NOMO-1 treated with dmso at 0.1 percent for 144 hours (cell line): Measurements from ENCODE around the gene SLC39A3.

ENCODE experiments used
- DNase-seq: peaks from one replicate; lab custom pipeline; 2025; ENCODE audit not compliant: unreplicated experiment; lab: John Stamatoyannopoulos, UW

SLC39A3 gene

DNA sequence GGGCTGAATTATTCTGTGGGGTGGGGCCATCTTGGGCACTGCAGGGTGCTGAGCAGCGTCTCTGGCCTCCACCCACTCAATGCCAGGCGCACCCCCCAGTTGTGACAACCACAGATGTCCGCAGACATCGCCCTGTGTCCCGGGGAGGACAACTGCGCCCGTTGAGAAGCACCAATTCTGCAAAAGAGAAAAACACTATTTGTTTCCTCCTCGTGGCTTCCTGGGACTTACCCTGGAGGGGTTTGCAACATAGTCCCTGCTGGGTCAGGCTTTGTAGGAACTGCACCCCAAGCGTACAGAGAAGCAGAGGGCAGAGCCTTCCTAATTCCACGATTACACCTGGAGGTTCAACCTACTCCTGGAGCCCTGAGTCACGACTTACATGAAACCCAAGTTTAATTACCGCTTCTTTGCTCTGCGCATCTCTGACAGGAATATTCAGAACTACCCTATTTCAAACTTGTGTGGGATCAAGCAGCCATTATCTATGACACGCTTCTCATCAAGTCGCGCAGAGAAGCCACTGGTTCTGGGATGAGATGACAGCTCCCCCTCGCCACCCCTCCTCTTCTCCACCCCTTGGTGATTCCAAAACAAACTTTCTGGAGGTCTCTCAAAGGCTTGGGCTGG lies 11.1 kb upstream of the SLC39A3 start:
- DNase-seq: no peak

DNA sequence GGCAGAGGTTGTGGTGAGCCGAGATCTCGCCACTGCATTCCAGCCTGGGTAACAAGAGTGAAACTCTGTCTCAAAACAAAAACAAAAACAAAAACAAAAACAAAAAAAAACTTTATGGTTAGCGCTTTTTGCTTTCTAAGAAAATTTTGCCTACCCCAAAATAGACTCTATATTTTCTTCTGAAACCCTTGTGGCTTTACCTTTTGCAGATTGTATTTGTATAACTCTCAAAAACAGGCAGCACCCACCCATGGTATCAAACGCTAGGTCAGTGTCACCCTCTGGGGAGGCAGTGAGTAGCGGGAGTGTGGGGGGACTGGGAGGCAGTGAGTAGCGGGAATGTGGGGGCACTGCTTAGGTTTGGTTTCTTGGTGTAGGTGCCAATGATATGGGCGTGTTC lies 7.5 kb upstream of the SLC39A3 start:
- DNase-seq: no peak

DNA sequence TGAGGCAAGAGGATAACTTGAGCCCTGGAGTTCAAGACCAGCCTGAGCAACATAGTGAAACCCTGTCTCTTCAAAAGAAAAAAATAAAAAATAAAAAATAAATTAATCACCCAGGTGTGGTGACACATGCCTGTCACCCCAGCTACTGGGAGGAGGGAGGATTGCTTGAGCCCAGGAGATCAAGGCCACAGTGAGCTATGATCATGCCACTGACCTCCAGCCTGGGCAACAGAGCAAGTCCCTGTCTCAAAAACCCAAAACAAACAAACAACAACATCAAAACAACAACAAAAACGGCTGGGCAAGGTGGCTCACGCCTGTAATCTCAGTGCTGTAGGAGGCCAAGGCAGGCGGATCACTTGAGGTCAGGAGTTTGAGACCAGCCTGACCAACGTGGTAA lies 4.3 kb upstream of the SLC39A3 start:
- DNase-seq: no peak

DNA sequence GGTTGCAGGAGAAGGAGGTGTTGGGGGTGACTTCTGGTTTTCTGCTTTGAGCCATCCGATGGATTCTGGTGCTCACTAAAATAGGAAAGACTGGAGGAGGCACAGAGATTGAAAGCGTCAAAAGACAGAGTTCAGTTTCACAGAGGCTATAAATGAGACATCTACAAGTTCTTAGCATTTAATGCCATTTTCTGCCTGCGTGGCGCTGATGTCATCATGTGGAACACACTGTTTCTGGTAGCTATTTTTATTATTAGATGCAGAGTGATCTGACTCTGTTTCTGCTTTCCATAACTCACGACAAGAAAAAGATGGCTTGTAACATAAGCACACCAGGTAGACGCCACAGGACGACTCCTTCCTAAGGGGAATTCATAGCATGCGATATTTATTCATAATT lies 3.3 kb upstream of the SLC39A3 start:
- no peak for DNase-seq

DNA sequence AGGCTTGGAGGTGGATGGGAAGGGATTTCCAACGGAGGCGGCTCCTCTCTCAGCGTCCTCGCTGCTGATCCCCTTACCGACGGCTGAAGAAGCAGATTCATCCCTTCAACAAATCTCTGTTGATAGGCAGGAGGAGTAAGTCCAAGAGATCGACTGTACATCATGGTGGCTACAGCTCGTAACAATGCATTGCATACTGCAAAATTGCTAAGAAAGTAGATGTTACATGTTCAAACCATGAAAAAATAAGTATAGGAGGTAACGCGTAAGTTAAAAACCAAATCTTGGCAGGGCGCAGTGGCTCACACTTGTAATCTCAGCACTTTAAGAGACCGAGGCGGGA lies 468 bp upstream of the SLC39A3 start:
- no peak for DNase-seq

DNA sequence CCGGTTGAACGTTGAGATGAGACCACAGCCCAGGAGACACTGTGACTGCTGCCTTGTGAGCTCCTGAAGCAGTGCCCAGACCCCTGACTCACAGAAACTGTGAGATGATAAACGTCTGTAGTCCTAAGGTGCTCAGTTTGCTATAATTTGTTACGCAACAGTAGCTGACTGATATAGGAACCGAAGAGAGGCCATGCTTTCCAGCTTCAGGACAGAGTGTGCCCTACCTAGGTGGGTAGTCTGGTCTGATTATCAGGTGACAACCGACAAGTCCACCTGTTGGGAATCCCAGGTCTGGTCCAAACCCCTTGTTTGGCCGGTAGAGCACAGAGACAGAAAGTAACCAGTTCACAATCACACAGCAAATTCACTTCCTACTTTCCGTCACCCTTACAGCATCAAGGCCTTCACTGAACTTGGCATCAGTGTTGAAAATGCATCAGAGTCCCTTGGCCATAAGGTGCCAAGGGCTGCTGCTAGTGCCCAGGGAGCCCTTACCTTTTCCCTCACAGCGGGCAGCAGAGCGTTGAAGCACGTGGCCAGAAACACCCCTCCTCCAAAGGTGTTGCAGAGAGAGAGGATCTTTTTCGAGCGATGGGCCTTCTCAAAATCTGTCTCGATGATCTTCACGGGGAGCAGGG lies 3.1 kb downstream of the SLC39A3 start:
- no peak for DNase-seq

DNA sequence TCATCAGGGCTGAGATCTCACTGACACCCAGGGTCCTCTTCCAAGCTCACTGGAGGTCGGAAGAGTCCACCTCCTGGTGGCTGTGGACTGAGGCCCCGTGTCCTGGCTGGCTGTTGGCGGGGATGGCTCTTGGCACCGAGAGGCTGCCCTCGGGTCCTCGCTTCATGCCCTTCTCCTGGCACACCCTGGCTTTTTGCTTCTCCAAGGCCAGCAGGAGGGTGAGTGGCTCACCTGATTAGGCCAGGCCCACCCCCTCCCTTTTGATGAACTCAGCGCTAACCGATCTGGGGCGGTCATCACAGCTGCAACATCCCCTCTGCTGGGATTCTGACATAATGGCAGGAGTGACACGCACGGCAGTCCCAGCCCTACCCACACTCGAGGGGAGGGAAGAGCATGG lies 4.4 kb downstream of the SLC39A3 start:
- DNase-seq: no peak

DNA sequence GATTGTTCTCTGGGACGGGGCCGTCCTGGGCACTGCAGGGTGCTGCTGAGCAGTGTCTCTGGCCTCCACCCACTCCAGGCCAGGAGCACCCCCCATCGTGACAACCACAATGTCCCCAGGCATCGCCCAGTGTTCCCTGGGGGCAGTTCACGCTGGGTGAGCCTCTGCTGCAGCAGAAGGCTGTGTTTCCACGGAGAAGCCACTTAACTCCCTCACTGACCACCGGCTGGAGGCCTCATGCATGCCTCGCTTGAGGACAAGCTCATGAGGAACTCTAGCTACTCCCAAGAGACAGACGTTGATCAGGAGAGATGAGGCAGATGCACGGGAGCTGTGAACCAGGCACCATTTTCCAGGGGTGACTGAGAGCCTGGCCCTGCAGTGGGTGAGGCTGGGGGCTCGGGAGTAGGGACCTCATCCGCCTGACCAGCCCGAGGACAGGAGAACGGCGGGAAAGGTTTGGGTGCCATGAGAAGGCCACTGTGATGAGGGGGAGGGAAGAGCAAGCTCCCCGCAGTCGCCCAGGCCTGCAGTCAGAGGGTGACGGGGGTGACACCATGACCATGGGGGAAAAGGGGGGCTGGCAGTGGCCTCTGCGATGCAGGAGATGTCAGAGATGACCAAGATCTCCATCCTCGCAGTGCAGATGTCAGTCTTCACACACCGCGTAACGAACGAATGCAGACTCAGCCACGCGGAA lies 5.1 kb downstream of the SLC39A3 start:
- DNase-seq: no peak

DNA sequence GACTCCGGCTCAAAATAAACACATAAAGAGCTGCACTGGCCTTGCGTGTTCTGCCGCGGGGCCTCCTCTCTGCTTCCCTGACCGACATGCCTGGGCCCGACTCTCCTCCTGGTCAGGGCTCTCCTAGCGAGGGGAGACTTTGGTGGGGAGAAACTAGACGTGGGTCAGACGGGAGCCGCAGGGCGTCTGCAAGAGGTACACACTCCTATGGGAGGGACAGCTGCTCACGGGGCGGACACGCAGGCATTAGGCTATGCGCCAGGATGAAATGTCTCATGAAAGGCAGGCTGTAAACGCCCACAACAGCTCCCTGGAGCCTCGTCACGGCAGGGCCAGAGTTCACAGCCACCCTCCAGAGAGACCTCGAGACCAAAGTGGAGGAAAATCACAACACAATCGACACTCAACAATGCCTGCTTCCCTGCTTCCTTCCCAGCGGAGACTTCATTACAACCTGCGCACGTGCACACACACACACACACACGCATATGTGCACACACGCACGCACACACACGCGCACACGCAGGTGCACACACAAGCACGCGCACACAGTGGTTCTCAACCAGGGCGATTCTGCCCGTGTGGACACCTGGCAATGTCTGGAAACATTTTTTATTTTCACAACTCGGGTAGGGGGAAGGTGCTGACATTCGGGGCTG lies 5.8 kb downstream of the SLC39A3 start:
- DNase-seq: no peak

DNA sequence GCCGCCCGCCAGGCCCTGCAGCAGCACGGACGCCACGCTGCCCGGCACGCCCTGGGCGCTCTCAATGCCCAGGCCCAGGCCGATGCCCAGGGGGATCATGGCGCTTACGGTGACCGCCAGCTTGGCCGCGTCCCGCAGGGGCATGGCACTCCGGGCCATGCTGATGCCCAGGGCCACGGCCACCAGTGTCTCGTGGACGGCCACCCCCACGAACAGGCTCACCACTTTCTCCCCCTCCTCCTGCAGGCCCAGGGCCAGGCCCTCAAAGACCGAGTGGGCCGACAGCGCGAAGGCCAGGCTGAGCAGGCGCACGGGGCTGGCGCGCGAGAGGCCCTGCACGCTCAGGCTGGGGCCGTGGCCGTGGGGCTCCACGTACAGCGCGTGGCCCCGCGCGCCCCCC lies 6.9 kb downstream of the SLC39A3 start:
- no peak for DNase-seq

DNA sequence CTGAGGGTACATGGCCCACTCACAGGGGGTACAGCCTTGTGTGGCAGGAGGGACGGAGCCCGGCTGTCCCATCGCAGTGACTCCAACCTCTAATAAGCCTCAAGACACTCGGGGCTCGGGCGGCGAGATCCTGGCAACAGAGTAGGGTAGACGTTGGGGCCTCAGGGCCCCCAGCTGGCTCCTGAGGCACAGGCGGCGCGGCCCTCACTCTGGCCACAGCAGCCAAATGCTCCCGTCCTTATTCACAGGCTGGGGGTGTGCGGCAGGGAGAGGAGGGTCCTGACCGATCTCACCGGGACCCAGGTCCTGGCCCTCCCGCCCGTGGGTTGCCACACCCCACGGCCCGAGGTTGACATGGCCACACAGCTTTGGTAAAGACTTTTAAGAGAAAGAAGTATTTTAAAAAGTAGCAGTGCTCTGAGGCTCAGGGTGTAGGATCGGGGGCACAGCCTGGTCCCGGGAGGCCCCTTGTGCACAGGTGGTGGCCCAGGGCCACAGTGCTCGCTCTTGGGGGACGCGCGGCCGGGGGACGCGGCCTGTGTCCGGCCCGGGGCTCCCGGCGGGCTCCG lies 7.6 kb downstream of the SLC39A3 start:
- DNase-seq: no peak

DNA sequence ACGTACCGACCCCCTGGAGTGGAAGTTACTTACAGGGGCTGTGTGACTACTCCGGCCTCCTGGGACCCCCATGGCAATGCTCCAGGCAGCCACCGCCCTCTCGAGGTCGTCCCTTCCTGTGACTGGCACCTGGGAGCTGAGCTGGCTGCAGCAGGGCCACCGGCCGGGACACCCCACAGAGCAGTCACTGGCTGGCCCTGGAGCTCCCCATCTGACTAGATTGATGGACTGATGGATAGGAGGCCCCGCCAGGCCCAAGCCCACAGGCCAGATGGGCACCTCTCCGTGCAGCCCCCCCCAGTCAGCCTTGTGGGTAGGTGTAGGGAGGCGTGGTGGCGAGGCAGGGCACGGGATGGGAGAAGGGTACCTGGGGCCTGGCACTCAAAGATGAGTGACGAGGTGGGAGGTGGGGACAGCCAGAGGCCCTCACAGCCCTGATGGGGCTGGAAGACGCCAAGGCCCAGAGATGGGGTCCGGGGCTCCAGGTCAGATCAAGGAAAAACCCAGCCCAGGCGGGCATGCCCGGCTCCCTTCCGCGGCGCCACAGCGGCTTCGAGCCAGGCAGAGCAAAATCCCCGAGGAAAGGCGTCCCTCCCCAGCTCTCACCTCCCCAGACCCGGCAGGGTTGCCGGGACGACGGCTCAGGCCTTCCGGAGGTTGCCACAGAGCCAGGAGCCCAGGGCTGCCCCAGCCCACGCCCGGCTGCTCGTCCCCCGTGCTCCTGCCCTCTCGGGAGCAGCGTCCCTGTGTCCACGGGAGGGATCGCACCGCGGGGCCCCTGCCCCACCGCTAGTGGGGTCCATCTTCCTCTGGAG lies 8.4 kb downstream of the SLC39A3 start:
- no peak for DNase-seq

DNA sequence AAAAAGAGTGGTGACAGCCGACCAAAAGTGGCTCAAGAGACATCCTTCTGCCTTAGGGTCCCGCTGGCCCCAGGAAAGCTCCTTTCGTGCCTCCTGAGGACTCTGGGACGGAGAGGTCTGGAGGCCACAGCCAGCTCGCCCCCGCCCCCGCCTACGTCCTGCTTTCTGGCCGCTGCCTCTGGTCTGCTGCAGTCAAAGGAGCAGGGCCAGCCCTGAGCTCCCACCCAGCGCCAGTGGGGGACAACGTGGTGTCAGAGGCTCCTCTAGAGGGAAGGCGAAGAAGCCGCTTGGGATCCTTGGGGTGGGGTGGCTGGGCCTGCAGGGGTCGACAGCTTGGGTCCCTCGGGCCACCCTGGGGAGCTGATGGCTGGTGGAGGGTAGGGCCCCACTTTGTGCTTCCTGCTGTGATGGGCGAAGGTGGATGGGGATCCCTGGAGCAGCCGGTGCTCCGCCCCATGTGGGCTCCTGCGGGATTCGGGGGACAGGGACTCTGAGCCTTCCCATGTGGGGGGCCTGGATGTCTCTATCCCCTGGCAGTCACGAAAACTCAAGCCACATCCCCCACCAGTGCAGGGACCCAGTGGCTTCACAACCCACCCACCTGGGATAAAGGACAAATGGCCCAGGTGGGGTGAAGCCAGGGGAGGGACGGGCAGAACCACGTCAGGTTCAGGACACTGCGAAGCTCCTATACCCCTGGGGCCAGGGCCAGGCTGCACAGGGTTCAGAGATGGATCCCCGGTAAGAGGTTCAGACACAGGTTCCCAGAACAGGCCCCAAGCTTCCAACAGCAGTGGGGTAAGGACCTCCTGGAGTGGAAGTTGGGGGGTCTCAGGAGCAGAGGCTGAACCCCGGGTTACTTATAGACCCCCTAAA lies 9.6 kb downstream of the SLC39A3 start:
- DNase-seq: no peak

DNA sequence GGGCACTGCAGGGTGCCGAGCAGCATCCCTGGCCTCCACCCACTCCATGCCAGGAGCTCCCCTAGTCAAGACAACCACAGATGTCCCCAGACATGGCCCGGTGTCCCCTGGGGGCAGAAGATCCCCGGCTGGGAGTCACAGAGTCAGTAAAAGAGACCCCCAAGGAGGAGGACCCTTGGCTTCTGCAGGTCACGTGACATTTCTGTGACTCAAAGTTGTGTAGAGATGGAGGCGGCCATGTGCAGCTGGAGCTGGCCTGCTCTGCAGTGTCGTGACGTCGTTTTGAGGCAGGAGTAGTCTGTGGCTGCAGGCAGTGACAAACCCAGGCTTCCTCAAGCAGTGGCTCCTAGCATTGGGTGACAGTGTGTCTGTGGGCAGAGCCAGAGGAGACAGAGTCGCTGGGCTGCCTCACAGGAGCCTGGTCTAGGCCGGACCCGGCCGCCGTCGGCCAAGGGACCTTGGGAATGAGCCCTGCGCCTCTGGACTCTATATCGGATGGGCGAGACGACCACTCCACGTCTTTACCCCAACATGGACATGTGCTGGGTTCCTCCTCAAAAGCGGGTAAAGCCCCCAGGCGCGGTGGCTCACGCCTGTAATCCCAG lies 10.9 kb downstream of the SLC39A3 start:
- no peak for DNase-seq

DNA sequence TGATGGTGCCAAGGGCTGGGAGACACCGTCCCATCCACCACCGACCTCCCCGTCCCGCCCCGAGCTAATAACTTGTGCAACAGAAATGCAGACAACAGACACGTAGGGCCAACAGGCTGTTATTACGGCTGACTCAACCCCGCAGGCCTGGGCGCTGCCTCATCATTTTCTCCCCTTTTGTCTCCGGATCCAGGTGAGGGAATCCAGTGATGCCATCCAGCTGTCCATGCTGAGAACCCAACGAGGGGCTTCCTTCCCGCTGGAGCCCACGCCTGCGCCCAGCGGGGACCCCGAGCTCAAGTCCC lies 12.2 kb downstream of the SLC39A3 start:
- no peak for DNase-seq

DNA sequence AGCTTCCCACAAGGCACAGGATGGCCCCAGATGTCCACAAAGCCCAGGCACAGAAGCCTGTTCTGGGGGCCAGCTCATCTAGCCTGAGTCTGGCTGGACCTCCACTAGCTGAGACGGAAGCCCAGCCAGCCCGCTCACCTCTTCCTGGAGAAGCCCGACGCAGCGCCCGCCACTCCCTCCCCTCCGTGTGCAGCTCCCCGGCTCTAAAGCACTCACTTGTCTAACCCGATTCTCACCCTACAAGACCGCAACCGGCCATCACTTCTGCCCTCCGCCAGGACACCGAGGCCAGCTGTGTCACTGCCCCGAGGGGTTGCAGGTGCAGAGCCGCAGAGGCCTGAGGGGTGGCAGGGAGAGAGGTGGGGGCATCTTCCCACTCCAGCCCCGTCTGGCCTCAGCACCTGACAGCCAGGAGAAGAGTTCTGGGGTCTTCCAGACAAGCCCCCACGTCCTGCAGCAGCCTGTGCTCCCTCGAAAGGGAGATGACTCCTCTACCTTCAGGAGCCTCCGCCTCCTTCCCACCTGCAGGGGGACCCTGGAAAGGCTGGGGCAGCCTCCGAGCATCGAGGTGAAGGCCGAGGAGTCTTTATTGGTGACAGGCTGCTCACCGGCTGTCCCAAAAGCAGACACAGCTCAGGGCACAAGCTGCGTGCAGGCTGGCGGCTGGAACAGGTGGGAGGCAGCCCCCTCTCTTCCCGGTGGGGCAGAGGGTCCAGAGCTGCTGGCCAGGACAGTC lies 12.7 kb downstream of the SLC39A3 start:
- no peak for DNase-seq

DNA sequence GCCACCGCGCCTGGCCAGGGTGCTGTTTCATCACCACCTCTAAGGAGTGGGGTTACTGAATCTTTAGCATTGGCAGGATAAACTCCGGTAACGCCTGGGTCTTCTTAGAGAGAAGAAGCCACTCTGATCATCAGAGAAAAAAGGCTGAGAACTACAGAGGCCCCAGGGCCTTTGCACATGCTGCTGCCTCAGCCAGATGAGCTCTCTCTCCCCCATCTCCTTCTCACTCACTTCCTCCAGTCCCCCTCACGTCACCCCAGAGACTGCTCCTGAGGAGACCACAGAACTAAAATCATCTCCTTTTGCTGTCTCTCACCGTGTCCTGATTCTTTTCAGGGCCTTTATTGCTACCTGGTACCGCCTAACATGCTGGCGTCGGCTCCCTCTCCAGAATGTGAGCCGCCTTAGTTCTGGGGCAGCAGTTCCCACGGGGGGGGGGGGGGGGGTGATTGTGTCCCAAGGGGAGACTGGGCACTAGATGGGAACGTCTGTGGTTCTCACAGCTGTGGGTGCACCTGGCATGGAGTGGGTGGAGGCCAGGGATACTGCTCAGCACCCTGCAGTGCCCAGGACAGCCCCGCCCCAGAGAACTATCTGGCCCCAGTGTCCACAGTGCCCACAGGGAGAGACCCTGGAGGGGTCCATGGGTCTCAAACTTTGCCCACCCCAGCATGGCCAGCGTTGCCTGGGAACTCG lies 13.5 kb downstream of the SLC39A3 start:
- no peak for DNase-seq

DNA sequence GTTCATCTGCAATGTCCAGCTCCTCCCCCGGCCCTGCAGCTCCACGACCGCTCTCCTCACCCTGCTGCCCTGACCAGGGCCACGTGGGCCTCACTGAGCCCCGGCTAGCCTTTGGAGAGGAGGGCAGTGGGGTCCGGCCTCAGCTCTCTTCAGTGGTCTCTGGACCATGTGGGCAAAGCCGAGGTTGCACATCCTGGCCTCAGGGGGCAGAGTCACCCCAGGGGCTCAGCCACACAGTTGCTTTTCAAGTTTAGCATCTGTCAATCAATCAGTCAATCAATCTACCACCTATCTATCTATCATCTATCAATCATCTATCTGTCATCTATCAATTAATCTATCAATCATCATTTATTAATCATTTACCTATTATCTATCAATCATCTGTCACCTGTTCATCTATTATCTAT lies 15.7 kb downstream of the SLC39A3 start:
- DNase-seq: no peak

DNA sequence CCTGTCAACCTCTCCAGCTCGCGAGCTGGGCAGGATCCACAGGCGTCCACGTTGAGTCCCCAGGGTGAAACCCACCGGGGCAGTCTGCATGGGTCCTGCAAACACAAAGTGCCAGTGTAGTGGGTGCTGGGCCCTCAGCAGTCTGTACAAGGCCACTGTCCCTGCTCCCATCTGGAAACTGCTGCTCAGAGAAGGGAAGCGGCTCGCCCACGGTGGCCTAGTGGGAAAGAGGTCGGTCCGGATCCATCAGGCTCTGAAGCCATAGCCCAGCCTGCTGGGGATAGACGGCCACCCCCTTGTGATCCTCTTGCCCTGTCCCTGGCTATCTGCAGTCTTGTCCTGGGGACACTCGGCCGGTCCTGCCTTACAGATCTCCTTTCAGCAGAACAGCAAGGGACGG lies 16.1 kb downstream of the SLC39A3 start:
- DNase-seq: no peak
